ENCODE results near the gene FHL3. TPM values are rescaled to one million over a fixed set of nuclear protein-coding genes. Genes with fewer than 3 reads are reported as not detected.
A peak's percentile ranks its signal among the peaks of the same experiment; 100 is the strongest.

Gene FHL3
- total and polyA plus RNA-seq, 4 donors: 1.7 to 4.2 (median 2.8) TPM

- H3K9me3 ChIP-seq (ENCODE audit: control insufficient read depth in 4 of 4, low read length in 3 of 4): no peaks in the 10 kb centered on the region
- TF ChIP-seq JUND (IDR thresholded peaks at IDR 0.05): no peak
- no peak for TF ChIP-seq ATF3 (IDR thresholded peaks at IDR 0.05)
- TF ChIP-seq TAF1 (conservative IDR thresholded peaks at IDR 0.05): no peak
- no peak for TF ChIP-seq SP1 (IDR thresholded peaks at IDR 0.05)
- TF ChIP-seq CTCF (IDR thresholded peaks at IDR 0.05; ENCODE audit: low read depth, low read length, missing input control): no peak
- TF ChIP-seq HNF4G (IDR thresholded peaks at IDR 0.05): no peak
- peak; percentile 8 to 39 for TF ChIP-seq RXRA (IDR thresholded peaks at IDR 0.05)
- H3K36me3 ChIP-seq (ENCODE audit: control insufficient read depth in 4 of 4, insufficient read depth in 3 of 4, low read depth in 1 of 4, low read length in 3 of 4): peaks cover 0 to 3% (median 0%) of the 10 kb centered on the region in 4 donors
- H3K27me3 ChIP-seq (ENCODE audit: control insufficient read depth in 4 of 4, insufficient read depth in 4 of 4, low read length in 3 of 4): no peaks in the 10 kb centered on the region
- H3K4me3 ChIP-seq (ENCODE audit: low read depth in 1 of 3, low read length in 3 of 3): no peak overlapping the region
- peak overlapping the region; percentile 42 to 56 for H3K27ac ChIP-seq (ENCODE audit: low read depth in 1 of 2, low read length in 2 of 2)
- peaks cover 0 to 27% (median 9%) of the 10 kb centered on the region in 4 donors for H3K4me1 ChIP-seq (ENCODE audit: control insufficient read depth in 4 of 4, insufficient read depth in 4 of 4, low read length in 3 of 4)
- WGBS: 89% methylated on average over 8 of the region's 8 CpGs
- DNase-seq (ENCODE audit: low spot score): no peak
- no peak overlapping the region for H3K9ac ChIP-seq (ENCODE audit: low read depth in 1 of 2, low read length in 2 of 2)
Measured at GRCh38 chr1:38003261-38004250, 1.8 kb downstream of the FHL3 start.

DNA sequence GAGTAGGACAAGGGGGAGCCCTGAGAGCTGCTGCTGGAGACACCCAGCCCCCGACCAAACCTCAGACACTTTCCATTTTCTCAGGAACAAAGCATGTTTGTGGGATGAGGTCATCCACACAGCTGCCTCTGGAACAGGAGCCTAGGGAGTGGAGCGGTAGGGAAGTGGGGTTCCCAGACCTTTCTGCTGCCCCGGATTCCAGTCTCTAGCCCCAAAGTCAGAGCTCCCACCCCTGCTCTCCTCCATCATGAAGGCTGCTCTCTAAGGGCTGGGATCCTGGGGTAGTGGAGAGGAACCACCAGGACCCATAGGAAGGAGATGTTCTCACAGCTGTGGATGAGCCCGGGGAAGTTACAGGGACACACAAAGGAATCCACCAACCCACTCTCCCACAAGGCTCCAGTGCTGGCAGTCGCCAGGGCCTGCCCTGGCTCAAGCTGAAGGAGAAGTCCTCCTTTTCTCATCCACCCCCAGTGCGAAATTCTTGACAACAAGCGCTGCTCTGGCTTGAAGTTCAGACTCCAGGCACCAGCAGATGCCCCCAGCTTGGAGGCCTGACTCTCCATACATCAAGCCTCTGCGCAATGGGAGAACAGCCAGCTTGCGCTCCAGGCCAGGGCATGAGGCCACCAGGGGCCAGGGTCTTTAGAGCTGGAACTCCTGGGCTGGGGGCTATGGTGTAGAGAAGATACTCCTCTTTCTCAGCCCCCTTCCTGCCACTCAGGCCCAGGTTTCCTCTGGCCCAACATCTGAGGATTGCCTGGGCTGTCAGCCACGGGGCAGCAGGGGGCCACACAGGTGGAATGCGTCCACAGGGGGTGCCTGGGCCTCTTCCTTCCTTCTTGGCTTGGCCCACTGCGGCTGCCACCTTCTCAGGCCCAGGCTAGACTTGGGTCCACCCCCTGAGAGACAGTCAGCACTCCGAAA, 4.5 kb downstream of the FHL3 start:
- Histone ChIP-seq H3K9me3 (ENCODE audit: control insufficient read depth in 4 of 4, low read length in 3 of 4) (no peaks in the 10 kb centered on the region), H3K27ac (ENCODE audit: low read depth in 1 of 2, low read length in 2 of 2) (peak overlapping the region; percentile 72 to 82), H3K4me1 (ENCODE audit: control insufficient read depth in 4 of 4, insufficient read depth in 4 of 4, low read length in 3 of 4) (peaks cover 4 to 30% (median 9%) of the 10 kb centered on the region in 4 donors), H3K36me3 (ENCODE audit: control insufficient read depth in 4 of 4, insufficient read depth in 3 of 4, low read depth in 1 of 4, low read length in 3 of 4) (peaks cover 0 to 6% (median 0%) of the 10 kb centered on the region in 4 donors), H3K9ac (ENCODE audit: low read depth in 1 of 2, low read length in 2 of 2) (no peak overlapping the region), H3K27me3 (ENCODE audit: control insufficient read depth in 4 of 4, insufficient read depth in 4 of 4, low read length in 3 of 4) (no peaks in the 10 kb centered on the region), H3K4me3 (ENCODE audit: low read depth in 1 of 3, low read length in 3 of 3) (no peak overlapping the region)
- peak in 1 of 2 donors; percentile 19 for TF ChIP-seq JUND (IDR thresholded peaks at IDR 0.05)
- TF ChIP-seq, protein P1, sequence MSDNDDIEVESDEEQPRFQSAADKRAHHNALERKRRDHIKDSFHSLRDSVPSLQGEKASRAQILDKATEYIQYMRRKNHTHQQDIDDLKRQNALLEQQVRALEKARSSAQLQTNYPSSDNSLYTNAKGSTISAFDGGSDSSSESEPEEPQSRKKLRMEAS (IDR thresholded peaks at IDR 0.05): no peak
- DNase-seq (ENCODE audit: low spot score): no peak
- WGBS: 69% methylated on average over 13 of the region's 13 CpGs

GRCh38 chr1:38000233-38000528, 5.1 kb downstream of the FHL3 start:
- WGBS: 77% methylated on average over 2 of the region's 2 CpGs
- Histone ChIP-seq H3K4me1 (ENCODE audit: control insufficient read depth in 4 of 4, insufficient read depth in 4 of 4, low read length in 3 of 4) (peaks cover 5 to 30% (median 9%) of the 10 kb centered on the region in 4 donors), H3K4me3 (ENCODE audit: low read depth in 1 of 3, low read length in 3 of 3) (no peak overlapping the region), H3K36me3 (ENCODE audit: control insufficient read depth in 4 of 4, insufficient read depth in 3 of 4, low read depth in 1 of 4, low read length in 3 of 4) (peaks cover 0 to 6% (median 0%) of the 10 kb centered on the region in 4 donors), H3K27me3 (ENCODE audit: control insufficient read depth in 4 of 4, insufficient read depth in 4 of 4, low read length in 3 of 4) (no peaks in the 10 kb centered on the region), H3K27ac (ENCODE audit: low read depth in 1 of 2, low read length in 2 of 2) (peak overlapping the region; percentile 72 to 82), H3K9me3 (ENCODE audit: control insufficient read depth in 4 of 4, low read length in 3 of 4) (no peaks in the 10 kb centered on the region), H3K9ac (ENCODE audit: low read depth in 1 of 2, low read length in 2 of 2) (no peak overlapping the region)
- DNase-seq (ENCODE audit: low spot score): no peak
- TF ChIP-seq GABPA (IDR thresholded peaks at IDR 0.05 in 1 of 2, conservative IDR thresholded peaks at IDR 0.05 in 1 of 2): no peak
- no peak for TF ChIP-seq JUND (IDR thresholded peaks at IDR 0.05)
- TF ChIP-seq NR2F2 (IDR thresholded peaks at IDR 0.05): no peak
- no peak for TF ChIP-seq HNF4A (conservative IDR thresholded peaks at IDR 0.05)
- TF ChIP-seq ATF3 (IDR thresholded peaks at IDR 0.05): no peak
- TF ChIP-seq RXRA (IDR thresholded peaks at IDR 0.05): no peak
- TF ChIP-seq FOXA2 (IDR thresholded peaks at IDR 0.05): no peak
- TF ChIP-seq, protein P2, sequence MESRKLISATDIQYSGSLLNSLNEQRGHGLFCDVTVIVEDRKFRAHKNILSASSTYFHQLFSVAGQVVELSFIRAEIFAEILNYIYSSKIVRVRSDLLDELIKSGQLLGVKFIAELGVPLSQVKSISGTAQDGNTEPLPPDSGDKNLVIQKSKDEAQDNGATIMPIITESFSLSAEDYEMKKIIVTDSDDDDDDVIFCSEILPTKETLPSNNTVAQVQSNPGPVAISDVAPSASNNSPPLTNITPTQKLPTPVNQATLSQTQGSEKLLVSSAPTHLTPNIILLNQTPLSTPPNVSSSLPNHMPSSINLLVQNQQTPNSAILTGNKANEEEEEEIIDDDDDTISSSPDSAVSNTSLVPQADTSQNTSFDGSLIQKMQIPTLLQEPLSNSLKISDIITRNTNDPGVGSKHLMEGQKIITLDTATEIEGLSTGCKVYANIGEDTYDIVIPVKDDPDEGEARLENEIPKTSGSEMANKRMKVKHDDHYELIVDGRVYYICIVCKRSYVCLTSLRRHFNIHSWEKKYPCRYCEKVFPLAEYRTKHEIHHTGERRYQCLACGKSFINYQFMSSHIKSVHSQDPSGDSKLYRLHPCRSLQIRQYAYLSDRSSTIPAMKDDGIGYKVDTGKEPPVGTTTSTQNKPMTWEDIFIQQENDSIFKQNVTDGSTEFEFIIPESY (IDR thresholded peaks at IDR 0.05): no peak
- TF ChIP-seq RAD21 (IDR thresholded peaks at IDR 0.05): no peak
- TF ChIP-seq YY1 (IDR thresholded peaks at IDR 0.05): no peak
- no peak for TF ChIP-seq CTCF (IDR thresholded peaks at IDR 0.05; ENCODE audit: low read depth, low read length, missing input control)
- TF ChIP-seq TAF1 (conservative IDR thresholded peaks at IDR 0.05): no peak
- TF ChIP-seq FOXA1 (IDR thresholded peaks at IDR 0.05): no peak
- no peak for TF ChIP-seq SP1 (IDR thresholded peaks at IDR 0.05)
